ENCODE data around the gene ARL6IP4. TPM values are rescaled to one million over a fixed set of nuclear protein-coding genes. Genes with fewer than 3 reads are reported as not detected.

The ARL6IP4 gene
- total RNA-seq, 2 experiments from 2014 or later, result 228 to 263 TPM

DNA sequence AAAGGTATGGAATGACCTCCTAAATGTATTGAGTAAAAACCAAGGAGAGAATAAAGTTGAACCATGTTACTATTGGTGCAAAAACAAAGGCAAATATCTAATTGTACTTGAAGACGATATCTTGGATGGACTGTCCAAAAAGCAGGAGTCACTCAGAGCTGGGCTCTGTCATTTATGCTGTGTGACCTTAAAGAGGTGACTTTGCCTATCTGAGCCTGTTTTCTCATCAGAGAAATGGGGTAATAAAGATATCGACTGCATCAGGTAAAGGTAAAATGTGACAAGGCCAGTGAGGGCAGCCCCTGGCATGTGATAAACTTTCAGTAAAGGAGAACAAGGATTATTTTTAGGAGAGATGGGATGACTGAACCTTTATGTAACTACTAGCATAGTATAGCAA, 12.4 kb upstream of the ARL6IP4 start:
- peaks cover 23% of the 10 kb centered on the region for H3K4me1 ChIP-seq (ENCODE audit: insufficient read depth, low read length, poor library complexity, severe bottlenecking)
- no peak overlapping the region for H2AFZ ChIP-seq (ENCODE audit: low read length)
- TF ChIP-seq, protein P1, sequence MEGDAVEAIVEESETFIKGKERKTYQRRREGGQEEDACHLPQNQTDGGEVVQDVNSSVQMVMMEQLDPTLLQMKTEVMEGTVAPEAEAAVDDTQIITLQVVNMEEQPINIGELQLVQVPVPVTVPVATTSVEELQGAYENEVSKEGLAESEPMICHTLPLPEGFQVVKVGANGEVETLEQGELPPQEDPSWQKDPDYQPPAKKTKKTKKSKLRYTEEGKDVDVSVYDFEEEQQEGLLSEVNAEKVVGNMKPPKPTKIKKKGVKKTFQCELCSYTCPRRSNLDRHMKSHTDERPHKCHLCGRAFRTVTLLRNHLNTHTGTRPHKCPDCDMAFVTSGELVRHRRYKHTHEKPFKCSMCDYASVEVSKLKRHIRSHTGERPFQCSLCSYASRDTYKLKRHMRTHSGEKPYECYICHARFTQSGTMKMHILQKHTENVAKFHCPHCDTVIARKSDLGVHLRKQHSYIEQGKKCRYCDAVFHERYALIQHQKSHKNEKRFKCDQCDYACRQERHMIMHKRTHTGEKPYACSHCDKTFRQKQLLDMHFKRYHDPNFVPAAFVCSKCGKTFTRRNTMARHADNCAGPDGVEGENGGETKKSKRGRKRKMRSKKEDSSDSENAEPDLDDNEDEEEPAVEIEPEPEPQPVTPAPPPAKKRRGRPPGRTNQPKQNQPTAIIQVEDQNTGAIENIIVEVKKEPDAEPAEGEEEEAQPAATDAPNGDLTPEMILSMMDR (conservative IDR thresholded peaks at IDR 0.05; ENCODE audit: low read length), result no peak
- TF ChIP-seq EZH2phosphoT487 (IDR thresholded peaks at IDR 0.05; ENCODE audit: borderline replicate concordance, low read depth, low read length), result no peak
- H3K9me3 ChIP-seq (ENCODE audit: low read length), result no peaks in the 10 kb centered on the region
- H3K36me3 ChIP-seq (ENCODE audit: insufficient read depth, low read length), result no peaks in the 10 kb centered on the region
- no peaks in the 10 kb centered on the region for H3K79me2 ChIP-seq (ENCODE audit: insufficient read depth, low read depth, low read length)
- no peak overlapping the region for H3K4me3 ChIP-seq (ENCODE audit: low read depth, low read length, poor library complexity, severe bottlenecking)
- BruUV-seq (replicated peaks), result no TSS peak
- H4K20me1 ChIP-seq (ENCODE audit: insufficient read depth, low read length), result no peaks in the 10 kb centered on the region
- DNase-seq (ENCODE audit: low spot score), result no peak
- H3K4me2 ChIP-seq (ENCODE audit: low read length), result no peak overlapping the region
- no peaks in the 10 kb centered on the region for H3K9me2 ChIP-seq (ENCODE audit: insufficient read depth, low read length)
- ChIA-PET CTCF (ENCODE audit: unreplicated experiment) (no interaction called here), POLR2A (interaction anchor here (0.5 to 1.9 kb wide), 5 partner anchors 12 to 610 kb away, joined by 3 to 9 read pairs (median 5); partner anchors contain the start of gene ARL6IP4)
- no peak overlapping the region for H3K27ac ChIP-seq (ENCODE audit: low read depth, low read length, poor library complexity, severe bottlenecking)
- intact Hi-C loops (cut with micrococcal nuclease; ENCODE audit: unreplicated experiment), result no loop called here

DNA sequence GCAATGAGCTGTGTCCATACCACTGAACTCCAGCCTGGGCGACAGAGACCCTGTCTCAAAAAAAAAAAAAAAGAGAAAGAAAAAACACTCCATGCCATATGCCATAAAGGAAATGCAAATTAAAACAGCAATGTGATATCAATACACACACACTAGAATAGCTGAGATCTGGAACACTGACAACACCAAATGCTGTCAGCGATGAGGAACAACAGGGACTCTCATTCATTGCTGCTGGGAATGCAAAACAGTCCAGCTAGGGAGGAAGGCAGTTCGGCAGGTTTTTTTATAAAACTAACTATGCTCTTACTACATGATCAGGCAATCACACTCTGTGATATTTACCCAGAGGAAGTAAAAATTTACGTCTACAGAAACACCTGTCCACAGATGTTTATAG, 10.8 kb upstream of the ARL6IP4 start:
- Histone ChIP-seq H3K27ac (ENCODE audit: low read depth, low read length, poor library complexity, severe bottlenecking) (no peak overlapping the region), H3K4me1 (ENCODE audit: insufficient read depth, low read length, poor library complexity, severe bottlenecking) (peaks cover 28% of the 10 kb centered on the region), H4K20me1 (ENCODE audit: insufficient read depth, low read length) (no peaks in the 10 kb centered on the region), H3K9me2 (ENCODE audit: insufficient read depth, low read length) (no peaks in the 10 kb centered on the region), H3K4me3 (ENCODE audit: low read depth, low read length, poor library complexity, severe bottlenecking) (no peak overlapping the region), H3K79me2 (ENCODE audit: insufficient read depth, low read depth, low read length) (no peaks in the 10 kb centered on the region), H2AFZ (ENCODE audit: low read length) (no peak overlapping the region), H3K9me3 (ENCODE audit: low read length) (no peaks in the 10 kb centered on the region), H3K36me3 (ENCODE audit: insufficient read depth, low read length) (no peaks in the 10 kb centered on the region), H3K4me2 (ENCODE audit: low read length) (peak overlapping the region; percentile 40; the same call in 1 of the 2 replicates)
- ChIA-PET CTCF (ENCODE audit: unreplicated experiment) (interaction anchor here (0.8 kb wide), 1 partner anchor 10 kb away, joined by 4 read pairs; no protein-coding TSS in a partner anchor), POLR2A (interaction anchor here (0.7 to 1.9 kb wide), 4 partner anchors 10 to 193 kb away, joined by 3 to 7 read pairs (median 4); partner anchors contain the start of gene ARL6IP4)
- intact Hi-C loops (cut with micrococcal nuclease; ENCODE audit: unreplicated experiment), result no loop called here
- BruUV-seq (replicated peaks), result no TSS peak
- no peak for DNase-seq (ENCODE audit: low spot score)
- TF ChIP-seq, protein P1 (conservative IDR thresholded peaks at IDR 0.05; ENCODE audit: low read length), result no peak
- no peak for TF ChIP-seq EZH2phosphoT487 (IDR thresholded peaks at IDR 0.05; ENCODE audit: borderline replicate concordance, low read depth, low read length)

DNA sequence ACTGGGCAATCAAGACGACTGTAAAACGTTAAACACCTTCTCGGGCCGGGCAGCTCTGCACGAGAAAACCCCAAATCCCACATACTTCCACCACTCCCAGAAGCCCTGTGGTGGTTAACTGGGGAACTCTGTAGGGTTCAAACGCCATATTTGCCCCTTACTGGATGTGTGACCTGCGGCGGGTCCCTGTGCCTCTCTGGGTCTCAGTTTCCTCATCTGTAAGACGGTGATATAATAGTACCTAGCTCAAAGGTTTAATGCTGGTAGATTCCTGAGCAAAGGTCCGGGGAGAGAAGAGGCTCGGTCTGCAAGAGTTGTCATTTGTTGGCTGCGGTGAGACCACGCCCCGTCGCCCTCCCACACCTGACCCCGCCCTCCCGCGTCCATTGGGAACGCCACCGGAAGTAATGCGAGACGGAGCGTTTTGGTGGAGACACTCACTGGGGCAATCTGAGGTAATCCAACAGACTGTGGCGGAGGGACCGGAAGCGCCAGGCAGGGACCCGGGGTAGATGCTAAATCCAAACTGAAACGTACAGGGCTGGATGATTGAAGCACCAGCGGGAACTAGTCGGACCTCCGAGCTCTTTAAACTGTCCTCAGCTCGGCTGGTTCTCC, 6.1 kb upstream of the ARL6IP4 start:
- Histone ChIP-seq H3K4me3 (ENCODE audit: low read depth, low read length, poor library complexity, severe bottlenecking) (peak overlapping the region; percentile 76), H2AFZ (ENCODE audit: low read length) (peak overlapping the region; percentile 98), H3K36me3 (ENCODE audit: insufficient read depth, low read length) (peaks cover 25% of the 10 kb centered on the region; the same call in 1 of the 2 replicates), H3K9me3 (ENCODE audit: low read length) (no peaks in the 10 kb centered on the region), H3K9me2 (ENCODE audit: insufficient read depth, low read length) (no peaks in the 10 kb centered on the region), H3K4me2 (ENCODE audit: low read length) (peak overlapping the region; percentile 95), H3K79me2 (ENCODE audit: insufficient read depth, low read depth, low read length) (peaks cover 11% of the 10 kb centered on the region), H3K27ac (ENCODE audit: low read depth, low read length, poor library complexity, severe bottlenecking) (peak overlapping the region; percentile 89), H3K4me1 (ENCODE audit: insufficient read depth, low read length, poor library complexity, severe bottlenecking) (peaks cover 30% of the 10 kb centered on the region), H4K20me1 (ENCODE audit: insufficient read depth, low read length) (0 out of 2 replicates have a peak, but pooled peaks cover 5% of the 10 kb centered on the region)
- POLR2A ChIA-PET, result interaction anchor here (0.7 to 3.0 kb wide), 2 partner anchors 212 to 259 kb away, joined by 4 to 17 read pairs; partner anchors contain the start of genes MPHOSPH9 and MTRFR
- CTCF ChIA-PET (ENCODE audit: unreplicated experiment), result interaction anchor here (1.0 kb wide), 1 partner anchor 8 kb away, joined by 3 read pairs; the partner anchor contains the start of gene ABCB9
- BruUV-seq (replicated peaks), result TSS peak; percentile 46
- intact Hi-C loops (cut with micrococcal nuclease; ENCODE audit: unreplicated experiment), result loop anchor here (1.0 to 2.0 kb wide), 2 partner anchors 258 to 447 kb away; partner anchors contain the start of genes KNTC1, MPHOSPH9 and MTRFR
- peak; percentile 99 for DNase-seq (ENCODE audit: low spot score)
- TF ChIP-seq, protein P1 (conservative IDR thresholded peaks at IDR 0.05; ENCODE audit: low read length), result no peak
- no peak for TF ChIP-seq EZH2phosphoT487 (IDR thresholded peaks at IDR 0.05; ENCODE audit: borderline replicate concordance, low read depth, low read length)

All from OCI-LY7 (cell line).